HG02763 (cell line): ENCODE measurements around the gene CD244.
"Not testable (repeated sequence)": the region's sequence is repeated elsewhere in the genome, so short reads cannot be mapped to it uniquely, and the experiment has no call there.

Experiments
- ATAC-seq: cut with Tn5 transposase; IDR thresholded peaks from one replicate; pipeline ENCODE4 v1.9.1; 2021; ENCODE audit warnings: mild to moderate bottlenecking, moderate library complexity; ENCODE audit not compliant: unreplicated experiment

CD244 gene

GRCh38 chr1:160789051-160789701 is 73.5 kb downstream of the CD244 start:
- ATAC-seq = peak; percentile 4

GRCh38 chr1:160782988-160783765 is 79.5 kb downstream of the CD244 start:
- ATAC-seq = not testable (repeated sequence)

- peak; percentile 79 for ATAC-seq
Measured at GRCh38 chr1:160781914-160782689, 80.6 kb downstream of the CD244 start.

GRCh38 chr1:160781186-160781766 is 81.4 kb downstream of the CD244 start:
- no peak for ATAC-seq

GRCh38 chr1:160780398-160780755 is 82.3 kb downstream of the CD244 start:
- ATAC-seq = no peak
